Measurements from ENCODE around the gene C1orf232. TPM values are rescaled to one million over a fixed set of nuclear protein-coding genes. Genes with fewer than 3 reads are reported as not detected.

The C1orf232 gene
- total and polyA plus RNA-seq, 9 of the 15 experiments (the other 6 are each of a cell fraction or from before 2014, with no cell fraction given): not detected

DNA sequence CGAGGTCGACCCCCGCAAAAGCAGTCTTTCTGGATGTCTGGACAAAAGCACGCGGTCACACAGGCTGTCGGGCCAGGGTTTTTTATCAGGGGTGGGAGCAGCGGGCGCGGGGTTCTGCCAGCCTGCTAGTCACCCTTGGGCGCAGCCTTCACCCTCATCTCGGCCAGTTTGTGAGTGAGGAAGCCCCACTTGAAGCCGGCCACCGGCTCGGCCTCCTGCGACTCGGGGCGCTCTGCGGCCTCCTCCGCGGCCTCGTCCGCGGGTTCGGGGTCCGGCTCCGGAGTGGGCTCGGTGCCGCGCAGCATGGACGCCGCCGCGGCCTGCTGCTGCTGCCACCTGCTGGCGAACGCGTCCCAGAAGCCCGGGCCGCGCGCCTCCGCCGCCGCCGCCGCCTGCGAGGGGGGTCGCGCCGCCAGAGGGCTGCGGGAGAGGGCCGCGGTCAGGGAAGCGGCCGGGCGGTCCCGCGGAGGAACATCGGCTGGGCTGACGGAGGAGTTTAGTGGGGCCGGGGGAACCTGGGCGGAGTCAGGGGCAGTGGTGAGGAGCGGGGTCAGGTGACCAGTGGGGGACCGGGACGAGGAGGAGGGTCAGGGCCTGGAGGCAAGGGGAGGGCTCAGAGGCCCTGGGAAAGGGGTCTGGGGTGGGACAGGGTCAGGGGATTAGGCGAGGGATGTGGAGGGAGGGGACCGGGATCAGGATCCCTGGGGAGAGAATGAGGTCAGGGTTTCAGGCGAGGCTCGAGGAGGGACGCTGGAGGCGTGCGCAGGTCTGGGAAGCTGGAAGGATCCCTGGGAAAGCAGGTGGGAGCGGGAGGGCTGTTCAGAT is 4.5 kb downstream of the C1orf232 start (continued):
- TF ChIP-seq ZSCAN29 (IDR thresholded peaks at IDR 0.05): peak; percentile 85
- no peak for TF ChIP-seq MTA2 (IDR thresholded peaks at IDR 0.05; ENCODE audit: low read depth)
- peak; percentile 51; the same call in 1 of the 2 replicates for TF ChIP-seq TOE1 (IDR thresholded peaks at IDR 0.05; ENCODE audit: borderline replicate concordance)
- no peak for TF ChIP-seq TOE1 (CRISPR knock-in tag; IDR thresholded peaks at IDR 0.05; ENCODE audit: borderline replicate concordance, low read depth)
- TF ChIP-seq, protein P1, sequence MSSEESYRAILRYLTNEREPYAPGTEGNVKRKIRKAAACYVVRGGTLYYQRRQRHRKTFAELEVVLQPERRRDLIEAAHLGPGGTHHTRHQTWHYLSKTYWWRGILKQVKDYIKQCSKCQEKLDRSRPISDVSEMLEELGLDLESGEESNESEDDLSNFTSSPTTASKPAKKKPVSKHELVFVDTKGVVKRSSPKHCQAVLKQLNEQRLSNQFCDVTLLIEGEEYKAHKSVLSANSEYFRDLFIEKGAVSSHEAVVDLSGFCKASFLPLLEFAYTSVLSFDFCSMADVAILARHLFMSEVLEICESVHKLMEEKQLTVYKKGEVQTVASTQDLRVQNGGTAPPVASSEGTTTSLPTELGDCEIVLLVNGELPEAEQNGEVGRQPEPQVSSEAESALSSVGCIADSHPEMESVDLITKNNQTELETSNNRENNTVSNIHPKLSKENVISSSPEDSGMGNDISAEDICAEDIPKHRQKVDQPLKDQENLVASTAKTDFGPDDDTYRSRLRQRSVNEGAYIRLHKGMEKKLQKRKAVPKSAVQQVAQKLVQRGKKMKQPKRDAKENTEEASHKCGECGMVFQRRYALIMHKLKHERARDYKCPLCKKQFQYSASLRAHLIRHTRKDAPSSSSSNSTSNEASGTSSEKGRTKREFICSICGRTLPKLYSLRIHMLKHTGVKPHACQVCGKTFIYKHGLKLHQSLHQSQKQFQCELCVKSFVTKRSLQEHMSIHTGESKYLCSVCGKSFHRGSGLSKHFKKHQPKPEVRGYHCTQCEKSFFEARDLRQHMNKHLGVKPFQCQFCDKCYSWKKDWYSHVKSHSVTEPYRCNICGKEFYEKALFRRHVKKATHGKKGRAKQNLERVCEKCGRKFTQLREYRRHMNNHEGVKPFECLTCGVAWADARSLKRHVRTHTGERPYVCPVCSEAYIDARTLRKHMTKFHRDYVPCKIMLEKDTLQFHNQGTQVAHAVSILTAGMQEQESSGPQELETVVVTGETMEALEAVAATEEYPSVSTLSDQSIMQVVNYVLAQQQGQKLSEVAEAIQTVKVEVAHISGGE (CRISPR knock-in tag; IDR thresholded peaks at IDR 0.05): 0 out of 6 replicates have a peak, but pooled peaks of 1 of the 3 experiments have one; percentile 27
- TF ChIP-seq PHF21A (IDR thresholded peaks at IDR 0.05; ENCODE audit: borderline replicate concordance, low read depth): 0 out of 2 replicates have a peak, but pooled peaks have one; percentile 25
- peak; percentile 54 to 92 (median 71) for TF ChIP-seq CTCF (IDR thresholded peaks at IDR 0.05 in 2 of 3, conservative IDR thresholded peaks at IDR 0.05 in 1 of 3; ENCODE audit: insufficient read depth in 2 of 3, low read depth in 1 of 3, low read length in 3 of 3)
- peak; percentile 52 for TF ChIP-seq ZNF699 (CRISPR knock-in tag; IDR thresholded peaks at IDR 0.05; ENCODE audit: insufficient replicate concordance)
- peak; percentile 62; the same call in 1 of the 2 replicates for TF ChIP-seq STAG1 (CRISPR knock-in tag; IDR thresholded peaks at IDR 0.05; ENCODE audit: borderline replicate concordance)
- TF ChIP-seq CXXC5 (CRISPR knock-in tag; IDR thresholded peaks at IDR 0.05): peak; percentile 95
- peak; percentile 65 for TF ChIP-seq RBFOX2 (IDR thresholded peaks at IDR 0.05; ENCODE audit: low read depth, low read length)
- peak; percentile 81 for TF ChIP-seq CTBP1 (IDR thresholded peaks at IDR 0.05; ENCODE audit: borderline replicate concordance)
- no peak for TF ChIP-seq HMGN3 (IDR thresholded peaks at IDR 0.05; ENCODE audit: borderline replicate concordance, extremely low read depth, insufficient read length, low read depth, low read length)
- no peak for TF ChIP-seq POLR2H (tag; IDR thresholded peaks at IDR 0.05; ENCODE audit: low read depth)
- TF ChIP-seq HDAC8 (tag; IDR thresholded peaks at IDR 0.05): peak; percentile 45; the same call in 1 of the 2 replicates
- TF ChIP-seq YY1 (IDR thresholded peaks at IDR 0.05; ENCODE audit: borderline replicate concordance in 1 of 3, control insufficient read depth in 1 of 3, extremely low read depth in 1 of 3, insufficient read depth in 3 of 3, insufficient read length in 1 of 3, insufficient replicate concordance in 2 of 3, low read depth in 1 of 3, low read length in 2 of 3): peak; percentile 36 to 89 (median 81)
- TF ChIP-seq ZNF586 (CRISPR knock-in tag; conservative IDR thresholded peaks at IDR 0.05): no peak
- peak; percentile 22 for TF ChIP-seq TBP (optimal IDR thresholded peaks at IDR 0.05; ENCODE audit: low read depth, low read length)
